8988T (cell line): Measurements from ENCODE around the gene UBE2Q1.

Experiments used
- DNase-seq: peaks from one replicate; pipeline ENCODE4 v3.0.0; 2011

Gene UBE2Q1

GRCh38 chr1:154557939-154558719 is at the start of gene UBE2Q1:
Gene UBE2Q1 (minus strand): TSS chr1:154558662. CDS start chr1:154558553, 109 bp downstream.
- DNase-seq = no peak

GRCh38 chr1:154607609-154608396 is 49.3 kb upstream of the UBE2Q1 start, which contains the start of gene ADAR:
Gene ADAR (minus strand): TSS chr1:154608186. CDS start chr1:154608006, 180 bp downstream.
- no peak for DNase-seq

GRCh38 chr1:154607106-154607608 is 48.7 kb upstream of the UBE2Q1 start:
- DNase-seq = no peak

- DNase-seq = no peak
These were observed 47.1 kb upstream of the UBE2Q1 start for GRCh38 chr1:154605534-154605933.

- DNase-seq = no peak
These were observed 44.9 kb upstream of the UBE2Q1 start for GRCh38 chr1:154603317-154603716.

- DNase-seq = no peak
These were observed 41.2 kb upstream of the UBE2Q1 start for GRCh38 chr1:154599658-154600057.

- DNase-seq = no peak
These were observed 40.6 kb upstream of the UBE2Q1 start for GRCh38 chr1:154598871-154599635.

- no peak for DNase-seq
These were observed 37.2 kb upstream of the UBE2Q1 start for GRCh38 chr1:154595621-154596020.

GRCh38 chr1:154594811-154595210 is 36.3 kb upstream of the UBE2Q1 start:
- DNase-seq = no peak

GRCh38 chr1:154593390-154593789 is 34.9 kb upstream of the UBE2Q1 start:
- DNase-seq = no peak

- DNase-seq = no peak
These were observed 32.7 kb upstream of the UBE2Q1 start for GRCh38 chr1:154591206-154591605.

GRCh38 chr1:154590756-154591155 is 32.3 kb upstream of the UBE2Q1 start:
- no peak for DNase-seq

GRCh38 chr1:154589780-154590179 is 31.3 kb upstream of the UBE2Q1 start:
- DNase-seq = no peak

GRCh38 chr1:154586641-154587040 is 28.2 kb upstream of the UBE2Q1 start:
- no peak for DNase-seq

- DNase-seq = no peak
These were observed 27.8 kb upstream of the UBE2Q1 start for GRCh38 chr1:154586231-154586630.

GRCh38 chr1:154584267-154584994 is 26.0 kb upstream of the UBE2Q1 start:
- no peak for DNase-seq

- DNase-seq = no peak
These were observed 25.3 kb upstream of the UBE2Q1 start for GRCh38 chr1:154583773-154584172.

GRCh38 chr1:154582885-154583284 is 24.4 kb upstream of the UBE2Q1 start:
- DNase-seq = no peak

GRCh38 chr1:154581766-154582165 is 23.3 kb upstream of the UBE2Q1 start:
- DNase-seq = no peak

GRCh38 chr1:154579374-154579773 is 20.9 kb upstream of the UBE2Q1 start:
- DNase-seq = no peak

- DNase-seq = no peak
These were observed 19.6 kb upstream of the UBE2Q1 start for GRCh38 chr1:154578058-154578418.

GRCh38 chr1:154577346-154578057 is 19.0 kb upstream of the UBE2Q1 start:
- DNase-seq = no peak
